Tibial artery (tissue), 4 donors: ENCODE measurements around the gene APRT.

Experiments
- DNase-seq, 2 donors: peaks; one replicate each; pipeline ENCODE4 v3.0.0-alpha.2; 2019
- H3K27ac ChIP-seq, 2 donors: fragments of 200-600 bp; sonication (generic) in 1 of 2; 1 replicate in 1 of 2; 2 replicates in 1 of 2; pipeline ENCODE4 v1.5.1; 2018 to 2019; ENCODE audit warnings: mild to moderate bottlenecking in 1 of 2
- H3K27me3 ChIP-seq, 2 donors: fragments of 200-600 bp; sonication (generic) in 1 of 2; one replicate each; pipeline versions ENCODE4 v1.5.1 to v1.6.0; 2016 to 2019
- H3K36me3 ChIP-seq, 3 donors: fragments of 200-600 bp; sonication (generic) in 2 of 3; one replicate each; pipeline ENCODE4 v1.5.1; 2016 to 2019; ENCODE audit warnings: mild to moderate bottlenecking in 2 of 3
- H3K4me1 ChIP-seq, 4 donors: fragments of 200-600 bp; sonication (generic) in 2 of 4; 1 replicate in 3 of 4; 2 replicates in 1 of 4; pipeline ENCODE4 v1.5.1; 2016 to 2019
- H3K4me3 ChIP-seq, 2 donors: fragments of 200-600 bp; sonication (generic) in 1 of 2; 1 replicate in 1 of 2; 2 replicates in 1 of 2; pipeline ENCODE4 v1.5.1; 2018 to 2019; ENCODE audit warnings: mild to moderate bottlenecking in 2 of 2
- H3K9me3 ChIP-seq, 3 donors: fragments of 200-600 bp; sonication (generic) in 1 of 3; one replicate each; pipeline ENCODE4 v1.5.1; 2016 to 2019
- intact Hi-C: fragments of 100-400 bp; cut with DNase I; formaldehyde crosslinking; loops from one replicate; pipeline ENCODE4 v1.15.0; 2023; ENCODE audit warnings: low total_unique reads
- TF ChIP-seq, protein P1 (sequence below), 2 experiments: fragments of 200-600 bp in 1 of 2; fragments of 450-650 bp in 1 of 2; IDR thresholded peaks; one replicate each; pipeline ENCODE4 v1.5.1; 2017 to 2019; ENCODE audit warnings: antibody characterized with exemption in 2 of 2, mild to moderate bottlenecking in 1 of 2, moderate library complexity in 1 of 2

Gene APRT

GRCh38 chr16:88821168-88821850 lies 9.6 kb upstream of the APRT start:
- H3K27ac ChIP-seq, result no peak overlapping the region
- TF ChIP-seq, protein P1, sequence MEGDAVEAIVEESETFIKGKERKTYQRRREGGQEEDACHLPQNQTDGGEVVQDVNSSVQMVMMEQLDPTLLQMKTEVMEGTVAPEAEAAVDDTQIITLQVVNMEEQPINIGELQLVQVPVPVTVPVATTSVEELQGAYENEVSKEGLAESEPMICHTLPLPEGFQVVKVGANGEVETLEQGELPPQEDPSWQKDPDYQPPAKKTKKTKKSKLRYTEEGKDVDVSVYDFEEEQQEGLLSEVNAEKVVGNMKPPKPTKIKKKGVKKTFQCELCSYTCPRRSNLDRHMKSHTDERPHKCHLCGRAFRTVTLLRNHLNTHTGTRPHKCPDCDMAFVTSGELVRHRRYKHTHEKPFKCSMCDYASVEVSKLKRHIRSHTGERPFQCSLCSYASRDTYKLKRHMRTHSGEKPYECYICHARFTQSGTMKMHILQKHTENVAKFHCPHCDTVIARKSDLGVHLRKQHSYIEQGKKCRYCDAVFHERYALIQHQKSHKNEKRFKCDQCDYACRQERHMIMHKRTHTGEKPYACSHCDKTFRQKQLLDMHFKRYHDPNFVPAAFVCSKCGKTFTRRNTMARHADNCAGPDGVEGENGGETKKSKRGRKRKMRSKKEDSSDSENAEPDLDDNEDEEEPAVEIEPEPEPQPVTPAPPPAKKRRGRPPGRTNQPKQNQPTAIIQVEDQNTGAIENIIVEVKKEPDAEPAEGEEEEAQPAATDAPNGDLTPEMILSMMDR (IDR thresholded peaks at IDR 0.05), result no peak
- H3K4me1 ChIP-seq, result no peaks in the 10 kb centered on the region
- H3K4me3 ChIP-seq, result no peak overlapping the region
- H3K36me3 ChIP-seq, result peaks cover 13 to 57% (median 26%) of the 10 kb centered on the region in 3 donors
- intact Hi-C loops, result no loop called here
- no peaks in the 10 kb centered on the region for H3K9me3 ChIP-seq
- H3K27me3 ChIP-seq, result no peaks in the 10 kb centered on the region
- no peak for DNase-seq

- no peaks in the 10 kb centered on the region for H3K27me3 ChIP-seq
- H3K4me1 ChIP-seq, result no peaks in the 10 kb centered on the region
- no peak overlapping the region for H3K27ac ChIP-seq
- H3K36me3 ChIP-seq, result peaks cover 13 to 50% (median 26%) of the 10 kb centered on the region in 3 donors
- H3K4me3 ChIP-seq, result no peak overlapping the region
- TF ChIP-seq, protein P1 (IDR thresholded peaks at IDR 0.05), result no peak
- intact Hi-C loops, result no loop called here
- DNase-seq, result no peak
- H3K9me3 ChIP-seq, result no peaks in the 10 kb centered on the region
Observed at GRCh38 chr16:88820385-88821025, 8.8 kb upstream of the APRT start.

DNA sequence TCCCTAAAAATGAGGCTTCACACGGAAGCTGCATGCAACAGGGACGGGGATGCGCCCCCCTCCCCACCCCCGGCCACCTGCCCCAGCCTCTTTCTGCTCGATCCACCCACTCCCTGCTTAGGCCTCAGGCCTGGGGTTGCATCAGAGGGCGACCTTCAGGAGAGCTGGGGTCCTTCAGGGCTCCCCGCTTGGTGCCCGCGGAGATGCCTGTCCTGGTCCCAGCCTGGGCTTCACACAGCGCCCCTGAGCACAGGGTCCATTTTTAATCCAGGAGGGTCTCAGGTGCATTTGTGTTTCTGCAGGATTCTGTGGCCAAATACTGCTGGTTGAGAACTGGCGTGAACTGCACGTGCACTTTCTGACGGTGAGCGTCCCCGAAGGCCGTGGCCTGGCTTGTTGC lies 7.4 kb upstream of the APRT start:
- Histone ChIP-seq H3K4me3 (no peak overlapping the region), H3K4me1 (no peaks in the 10 kb centered on the region), H3K9me3 (no peaks in the 10 kb centered on the region), H3K36me3 (peaks cover 13 to 37% (median 26%) of the 10 kb centered on the region in 3 donors), H3K27ac (no peak overlapping the region), H3K27me3 (no peaks in the 10 kb centered on the region)
- no peak for DNase-seq
- TF ChIP-seq, protein P1 (IDR thresholded peaks at IDR 0.05), result no peak
- intact Hi-C loops, result loop anchor here (10.0 kb wide), 1 partner anchor 244 kb away; the partner anchor contains the start of gene ZC3H18

GRCh38 chr16:88818575-88818874 lies 6.8 kb upstream of the APRT start:
- TF ChIP-seq, protein P1 (IDR thresholded peaks at IDR 0.05), result no peak
- intact Hi-C loops, result loop anchor here (10.0 kb wide), 1 partner anchor 244 kb away; the partner anchor contains the start of gene ZC3H18

GRCh38 chr16:88817785-88818574 lies 6.3 kb upstream of the APRT start:
- TF ChIP-seq, protein P1 (IDR thresholded peaks at IDR 0.05), result no peak
- H3K36me3 ChIP-seq, result peaks cover 13 to 28% (median 25%) of the 10 kb centered on the region in 3 donors
- intact Hi-C loops, result loop anchor here (10.0 kb wide), 1 partner anchor 243 kb away; the partner anchor contains the start of gene ZC3H18
- no peaks in the 10 kb centered on the region for H3K27me3 ChIP-seq
- peaks cover 0 to 6% (median 4%) of the 10 kb centered on the region in 4 donors for H3K4me1 ChIP-seq
- H3K27ac ChIP-seq, result no peak overlapping the region
- no peaks in the 10 kb centered on the region for H3K9me3 ChIP-seq
- no peak for DNase-seq
- H3K4me3 ChIP-seq, result no peak overlapping the region

More at GRCh38 chr16:88818575-88818874, 6.8 kb upstream of the APRT start:
- Histone ChIP-seq H3K36me3 (peaks cover 13 to 31% (median 26%) of the 10 kb centered on the region in 3 donors), H3K27me3 (no peaks in the 10 kb centered on the region), H3K9me3 (no peaks in the 10 kb centered on the region), H3K27ac (no peak overlapping the region), H3K4me3 (no peak overlapping the region), H3K4me1 (peaks cover 0 to under 1% (median 0%) of the 10 kb centered on the region in 4 donors)
- no peak for DNase-seq
